ENCODE results near the gene BACH2.

DNA sequence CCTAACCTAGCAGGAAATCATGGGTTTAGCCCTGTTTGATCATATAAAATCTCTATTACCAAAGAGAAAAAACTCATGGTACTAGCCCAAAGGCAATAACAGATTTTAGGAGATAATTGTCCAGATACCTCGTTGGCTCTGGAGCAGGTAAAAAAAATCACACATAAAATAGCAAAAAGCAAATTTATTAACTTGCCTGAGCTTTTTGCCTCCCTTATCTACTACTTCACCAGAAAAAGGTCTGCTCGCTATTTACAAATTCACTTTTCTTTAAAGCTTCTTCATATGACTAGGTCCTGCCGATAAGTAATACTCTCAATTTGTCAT, 320.0 kb downstream of the BACH2 start:
- TF ChIP-seq EZH2 (IDR thresholded peaks at IDR 0.05; ENCODE audit: insufficient read depth, poor library complexity, severe bottlenecking), result no peak
- no peak for TF ChIP-seq EZH2phosphoT487 (IDR thresholded peaks at IDR 0.05; ENCODE audit: insufficient read depth, low read depth)

All from GM23248 (cell line).